Left colon (tissue), 2 donors: Measurements from ENCODE around the gene MPZL2. TPM values are rescaled to one million over a fixed set of nuclear protein-coding genes. Genes with fewer than 3 reads are reported as not detected.

Experiments
- ATAC-seq: fragments of 200-7000 bp; cut with Tn5 transposase; one replicate; pipeline ENCODE4 v1.9.1; 2020; ENCODE audit warnings: mild to moderate bottlenecking, moderate library complexity
- DNase-seq, 2 donors: peaks; one replicate each; pipeline ENCODE4 v3.0.0-alpha.2; 2020
- intact Hi-C, 2 donors: fragments of 100-400 bp; cut with DNase I in 1 of 2; cut with micrococcal nuclease in 1 of 2; formaldehyde crosslinking; loops; one replicate each; pipeline versions ENCODE4 v1.11.2 to v1.14.0; 2022; cut with DNase I, micrococcal nuclease
- total RNA-seq, 2 donors: library from RNA; stranded (reverse); fragmentation: NEBNext Ultra II Directional; extraction: Animal tissue kit (Norgen Biotek cat#: 25700); gene quantifications; one replicate each; pipeline ENCODE4 v1.2.1, GENCODE V29; 2021
- donor health status: DM: no; HTN: no; CAD: no.
- donor health status: DM: yes; HTN: yes; CAD: no.

The MPZL2 gene
- total RNA-seq, 2 donors from 2014 or later: 62.1 to 84.7 TPM

DNA sequence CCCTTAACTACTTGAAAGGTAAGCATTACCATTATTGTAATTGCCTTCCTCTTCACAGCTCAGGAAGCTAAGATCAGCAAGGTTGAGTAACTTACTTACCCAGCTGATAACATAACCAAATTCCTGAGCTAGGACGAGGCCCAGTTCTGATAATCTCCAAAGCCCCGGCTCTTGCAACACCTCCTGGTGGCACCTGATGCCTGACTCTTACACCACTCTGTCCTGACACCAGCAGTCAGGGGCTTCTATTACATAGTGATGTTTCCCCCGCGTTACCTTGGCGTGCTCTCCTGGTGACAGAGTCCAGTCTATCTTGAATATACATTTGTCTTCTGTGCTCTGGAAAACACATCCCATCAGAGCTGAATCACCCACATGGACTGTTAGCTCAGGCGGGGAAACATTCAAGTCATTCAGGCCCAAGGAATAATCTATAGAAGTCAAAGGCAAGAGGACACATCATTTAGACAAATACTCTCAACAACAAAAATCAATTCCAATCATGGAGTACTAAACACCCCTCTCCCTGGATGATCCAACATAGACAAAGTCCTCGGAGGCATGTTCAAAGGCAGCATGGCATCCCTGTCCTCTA lies 51.9 kb downstream of the MPZL2 start:
- no peak for DNase-seq
- ATAC-seq: no peak
- intact Hi-C loops: no loop called here

DNA sequence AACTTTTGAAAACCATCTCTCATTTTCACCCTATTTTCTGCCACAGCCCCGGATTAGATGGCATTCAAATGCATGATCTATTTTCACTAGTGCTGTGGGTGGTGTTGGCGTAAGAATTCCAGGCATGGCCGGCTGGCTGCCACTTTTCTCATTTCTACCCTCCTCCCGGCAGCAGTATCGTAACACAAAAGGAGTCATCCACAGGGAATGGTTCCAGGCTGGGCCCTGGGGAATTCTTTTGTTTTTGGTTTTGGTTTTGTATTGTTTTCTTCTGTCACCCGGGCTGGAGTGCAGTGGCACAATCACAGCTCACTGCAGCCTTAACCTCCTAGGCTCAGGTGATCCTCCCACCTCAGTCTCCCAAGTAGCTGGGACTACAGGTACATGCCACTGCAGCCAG lies 53.1 kb downstream of the MPZL2 start:
- ATAC-seq (no peak), DNase-seq (no peak)
- intact Hi-C loops: no loop called here

DNA sequence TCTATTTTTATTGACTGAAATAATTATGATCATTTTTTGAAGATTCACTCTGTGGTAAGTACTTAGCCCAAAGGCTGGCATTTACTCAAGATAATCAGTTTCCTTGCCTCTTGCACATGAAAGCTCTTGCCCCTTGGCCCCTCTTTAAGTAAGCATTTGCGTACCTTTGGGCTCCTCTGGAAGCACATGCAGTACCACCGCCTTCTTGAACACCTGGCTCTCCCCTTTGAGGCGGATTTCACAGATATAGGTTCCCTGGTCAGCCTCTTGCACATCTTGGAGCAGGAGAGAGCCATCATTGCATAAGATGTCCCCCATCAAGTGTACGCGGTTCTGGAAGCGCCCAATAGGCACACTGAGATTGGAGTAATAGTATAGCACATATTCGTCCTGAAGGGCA lies 53.8 kb downstream of the MPZL2 start:
- ATAC-seq (no peak), DNase-seq (no peak)
- intact Hi-C loops: no loop called here

DNA sequence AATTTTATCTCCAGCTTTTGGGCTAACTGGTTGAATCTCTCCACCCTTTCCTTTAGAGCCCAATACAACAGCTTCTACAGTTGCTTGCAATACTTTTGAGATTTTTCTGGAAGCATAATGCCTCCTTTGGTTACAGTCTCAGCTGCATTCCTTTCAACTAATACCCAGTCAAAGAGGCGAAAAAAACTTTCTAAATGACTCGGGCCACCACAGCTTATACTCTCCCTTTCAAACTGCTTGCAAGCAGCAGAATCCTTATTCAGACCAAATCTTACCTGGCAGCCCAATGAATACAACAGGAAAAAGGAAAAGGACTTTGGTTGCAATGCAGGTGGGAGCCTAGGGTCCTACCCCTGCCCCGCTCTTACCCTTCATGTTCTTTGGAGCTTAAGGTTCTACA lies 55.1 kb downstream of the MPZL2 start:
- intact Hi-C loops: no loop called here
- ATAC-seq (no peak), DNase-seq (no peak)

DNA sequence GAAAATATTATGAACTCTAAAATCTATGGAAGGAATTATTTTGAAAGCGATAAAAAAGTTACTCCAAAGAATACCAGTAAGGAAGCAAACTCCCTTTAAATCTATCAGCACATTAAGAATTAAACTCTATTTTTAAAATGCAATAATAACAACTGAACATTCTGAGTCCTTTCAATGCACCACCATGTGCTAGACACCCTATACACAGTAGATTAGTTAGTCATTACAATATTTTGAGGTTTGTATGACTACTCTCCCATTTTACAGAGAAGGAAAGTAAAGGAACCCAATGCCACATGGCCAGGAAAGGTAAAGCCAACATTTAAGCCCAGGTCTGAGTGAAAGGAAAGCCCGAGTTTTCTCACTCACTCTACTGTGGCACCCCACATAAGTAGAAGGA lies 57.0 kb downstream of the MPZL2 start:
- intact Hi-C loops: no loop called here
- ATAC-seq (no peak), DNase-seq (no peak)

DNA sequence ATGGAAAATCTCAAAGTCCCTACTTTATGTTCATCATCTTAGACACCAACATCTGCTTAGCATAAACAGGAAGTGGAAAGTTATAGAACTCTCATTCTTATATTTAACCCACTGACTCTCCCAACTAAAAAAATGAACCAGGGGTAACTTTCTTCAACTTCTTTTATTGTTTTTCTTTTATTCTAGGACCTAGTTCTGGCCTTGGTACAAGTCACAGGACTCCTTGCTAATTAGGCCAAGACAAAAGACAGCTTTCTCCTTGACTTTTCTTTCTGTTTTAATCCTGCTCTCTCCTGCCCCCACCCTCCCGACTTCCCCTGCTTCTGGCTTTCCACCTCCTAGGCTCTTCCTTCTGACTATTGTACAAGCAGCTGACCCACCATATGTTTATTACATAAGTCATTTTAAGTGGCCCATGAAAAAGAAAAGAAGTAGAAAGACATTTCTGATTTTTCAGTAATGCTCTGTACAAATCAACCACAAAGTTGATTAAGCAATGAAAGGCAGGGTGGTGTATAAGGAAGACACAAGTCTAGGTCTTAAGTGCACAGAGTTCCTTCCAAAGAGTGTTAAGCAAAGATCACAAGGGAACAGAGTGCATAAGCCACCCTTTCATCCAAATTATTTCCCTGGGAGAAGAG lies 57.6 kb downstream of the MPZL2 start:
- DNase-seq (no peak), ATAC-seq (peak; percentile 25)
- intact Hi-C loops: no loop called here

DNA sequence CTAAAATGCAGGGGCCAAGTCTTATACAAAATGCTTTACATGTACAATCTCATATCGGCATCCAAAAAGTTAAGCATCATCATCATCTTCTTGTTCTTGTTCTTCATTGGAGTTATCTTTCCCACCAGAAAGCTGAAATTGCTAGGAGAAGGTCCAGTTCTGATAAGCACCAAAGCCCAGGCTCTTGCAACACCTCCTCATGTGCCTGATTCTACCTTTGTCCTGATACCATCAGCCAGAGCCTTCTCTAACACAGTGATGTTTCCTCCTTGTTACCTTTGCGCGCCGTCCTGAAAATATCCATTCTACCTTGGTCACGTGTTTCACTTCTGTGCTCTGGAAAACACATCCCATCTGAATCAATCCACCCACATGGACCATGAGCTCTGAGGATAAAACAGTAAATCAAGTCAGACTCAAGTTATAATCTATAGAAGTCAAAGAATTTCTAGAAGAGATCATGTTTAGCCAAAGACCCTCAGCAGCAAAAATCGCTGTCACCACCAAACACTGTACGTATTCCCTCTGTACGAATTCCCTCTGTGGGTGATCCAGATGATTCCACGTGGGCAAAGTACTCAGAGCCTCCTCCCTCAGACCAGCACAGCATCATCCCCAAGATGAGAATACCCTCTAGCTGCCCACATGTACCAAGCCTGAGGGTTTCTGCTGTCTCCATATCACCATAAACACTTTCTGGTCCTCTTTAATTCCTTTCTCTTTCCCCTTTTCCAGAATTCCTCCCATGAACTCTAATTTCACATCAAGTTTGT lies 58.3 kb downstream of the MPZL2 start:
- DNase-seq: no peak
- intact Hi-C loops: no loop called here
- no peak for ATAC-seq

Other genes with a start within 250 kb of the MPZL2 start
- gene TMPRSS4, start 187.2 kb downstream of the MPZL2 start, total RNA-seq: 100 to 1,000 TPM; 255 to 318 TPM
- gene SMIM35, start 177.3 kb downstream of the MPZL2 start, total RNA-seq: under 1 TPM in 1 of 2 donors, not detected in 1; 0.08 TPM
- 1 to 10 TPM in 1 of 2 donors, under 1 TPM in 1; 0.67 to 1.6 TPM for gene SCN4B, start 111.5 kb downstream of the MPZL2 start, total RNA-seq
- under 1 TPM; 0.06 to 0.47 TPM for gene SCN2B, start 87.7 kb downstream of the MPZL2 start, total RNA-seq
- 1 to 10 TPM; 4.9 to 6.7 TPM for gene JAML, start 39.3 kb downstream of the MPZL2 start, total RNA-seq
- gene MPZL3, start 11.9 kb downstream of the MPZL2 start, total RNA-seq: 10 to 100 TPM in 1 of 2 donors, 1 to 10 TPM in 1; 6.3 to 12.8 TPM
- 1 to 10 TPM; 3.4 to 6.7 TPM for gene CD3E, start 40.4 kb upstream of the MPZL2 start, total RNA-seq
- gene CD3D, start 78.4 kb upstream of the MPZL2 start, total RNA-seq: 1 to 10 TPM; 4.3 to 8.0 TPM
- gene CD3G, start 80.0 kb upstream of the MPZL2 start, total RNA-seq: 1 to 10 TPM; 1.6 to 1.9 TPM
- gene UBE4A, start 95.3 kb upstream of the MPZL2 start, total RNA-seq: 10 to 100 TPM; 40.3 to 45.6 TPM
- 100 to 1,000 TPM; 233 to 328 TPM for gene ATP5MG, start 137.3 kb upstream of the MPZL2 start, total RNA-seq
- 10 to 100 TPM; 41.9 to 45.2 TPM for gene KMT2A, start 172.2 kb upstream of the MPZL2 start, total RNA-seq